Activated CD8-positive, alpha-beta T cell treated with anti-CD3 and anti-CD28 coated beads for 36 hours (primary cell): Measurements from ENCODE around the gene ACSL5. TPM values are rescaled to one million over a fixed set of nuclear protein-coding genes. Genes with fewer than 3 reads are reported as not detected.

ENCODE experiments used
- ATAC-seq: fragments of 200-7000 bp; cut with Tn5 transposase; one replicate; pipeline ENCODE4 v1.10.0; 2021; ENCODE audit warnings: mild to moderate bottlenecking, moderate library complexity
- CTCF ChIA-PET: fragments of 350-600 bp; sonication (Branson Sonifier 250); formaldehyde crosslinking; loops from one replicate; lab custom pipeline; 2021; ENCODE audit warnings: antibody characterized with exemption; lab: Charles Lee
- POLR2A ChIA-PET: fragments of 350-600 bp; sonication (Branson Sonifier 250); formaldehyde crosslinking; loops from one replicate; lab custom pipeline; 2021; ENCODE audit warnings: antibody characterized with exemption; lab: Charles Lee
- DNase-seq: peaks from one replicate; pipeline ENCODE4 v3.0.0-alpha.2; 2020
- H3K27ac Mint-ChIP-seq: one replicate; pipeline ENCODE4 v1.8.0; 2021; ENCODE audit warnings: mild to moderate bottlenecking, mixed read lengths
- H3K27me3 Mint-ChIP-seq: one replicate; pipeline ENCODE4 v1.8.0; 2021; ENCODE audit warnings: mixed read lengths
- H3K36me3 Mint-ChIP-seq: one replicate; pipeline ENCODE4 v1.8.0; 2021; ENCODE audit warnings: low read depth, mixed read lengths
- H3K4me1 Mint-ChIP-seq: one replicate; pipeline ENCODE4 v1.8.0; 2021; ENCODE audit warnings: low read depth, mixed read lengths
- H3K4me3 Mint-ChIP-seq: one replicate; pipeline ENCODE4 v1.8.0; 2021; ENCODE audit warnings: mild to moderate bottlenecking, moderate library complexity, mixed read lengths
- H3K9me3 Mint-ChIP-seq: one replicate; pipeline ENCODE4 v1.8.0; 2021; ENCODE audit warnings: mixed read lengths
- CTCF ChIP-seq: fragments of 200-600 bp; IDR thresholded peaks from one replicate; pipeline ENCODE4 v1.8.0; 2022; ENCODE audit warnings: antibody characterized with exemption, mild to moderate bottlenecking
- intact Hi-C: fragments of 100-400 bp; cut with micrococcal nuclease; formaldehyde crosslinking; loops from one replicate; pipeline ENCODE4 v1.10.0; 2022
- total RNA-seq, 2 experiments: library from RNA; stranded (reverse); gene quantifications; one replicate each; pipeline ENCODE4 v1.2.3, GENCODE V29; 2021

The ACSL5 gene
- total RNA-seq, 2 experiments from 2014 or later: 33.7 to 34.1 TPM

- no peaks in the 10 kb centered on the region for H3K36me3 Mint-ChIP-seq
- H3K4me3 Mint-ChIP-seq: no peak overlapping the region
- ChIA-PET POLR2A (interaction anchor here (0.8 kb wide), 1 partner anchor 9 kb away, joined by 3 read pairs; no protein-coding TSS in a partner anchor), CTCF (interaction anchor here (1.4 kb wide), 1 partner anchor 7 kb away, joined by 3 read pairs; no protein-coding TSS in a partner anchor)
- no peak for ATAC-seq
- H3K27ac Mint-ChIP-seq: no peak overlapping the region
- no peaks in the 10 kb centered on the region for H3K9me3 Mint-ChIP-seq
- no peak for DNase-seq
- H3K27me3 Mint-ChIP-seq: no peaks in the 10 kb centered on the region
- TF ChIP-seq CTCF: no peak
- intact Hi-C loops: no loop called here
- no peaks in the 10 kb centered on the region for H3K4me1 Mint-ChIP-seq
Measured at GRCh38 chr10:112356686-112357085, 17.2 kb upstream of the ACSL5 start.

GRCh38 chr10:112359606-112360307, 14.2 kb upstream of the ACSL5 start:
- CTCF ChIA-PET: interaction anchor here (1.8 kb wide), 1 partner anchor 15 kb away, joined by 5 read pairs; the partner anchor contains the start of gene ACSL5
- TF ChIP-seq CTCF: no peak

GRCh38 chr10:112360308-112361270, 13.3 kb upstream of the ACSL5 start:
- ChIA-PET CTCF (interaction anchor here (1.8 kb wide), 1 partner anchor 14 kb away, joined by 5 read pairs; the partner anchor contains the start of gene ACSL5), POLR2A (no interaction called here)
- H3K27me3 Mint-ChIP-seq: no peaks in the 10 kb centered on the region
- intact Hi-C loops: no loop called here
- H3K4me1 Mint-ChIP-seq: no peaks in the 10 kb centered on the region
- no peaks in the 10 kb centered on the region for H3K36me3 Mint-ChIP-seq
- ATAC-seq (no peak), DNase-seq (no peak)
- H3K27ac Mint-ChIP-seq: no peak overlapping the region
- H3K4me3 Mint-ChIP-seq: no peak overlapping the region
- no peak for TF ChIP-seq CTCF
- H3K9me3 Mint-ChIP-seq: no peaks in the 10 kb centered on the region

More at GRCh38 chr10:112359606-112360307, 14.2 kb upstream of the ACSL5 start:
- ATAC-seq (no peak), DNase-seq (no peak)
- Mint-ChIP-seq H3K27me3 (no peaks in the 10 kb centered on the region), H3K4me1 (no peaks in the 10 kb centered on the region), H3K27ac (no peak overlapping the region), H3K36me3 (no peaks in the 10 kb centered on the region), H3K4me3 (no peak overlapping the region), H3K9me3 (no peaks in the 10 kb centered on the region)
- POLR2A ChIA-PET: no interaction called here
- intact Hi-C loops: no loop called here

- CTCF ChIA-PET: interaction anchor here (0.7 kb wide), 1 partner anchor 14 kb away, joined by 3 read pairs; no protein-coding TSS in a partner anchor
- no peak for TF ChIP-seq CTCF
- H3K27me3 Mint-ChIP-seq: no peaks in the 10 kb centered on the region
- no peaks in the 10 kb centered on the region for H3K36me3 Mint-ChIP-seq
- no peaks in the 10 kb centered on the region for H3K9me3 Mint-ChIP-seq
- no peak for ATAC-seq
- no peaks in the 10 kb centered on the region for H3K4me1 Mint-ChIP-seq
- no peak for DNase-seq
- H3K4me3 Mint-ChIP-seq: no peak overlapping the region
- intact Hi-C loops: no loop called here
- H3K27ac Mint-ChIP-seq: no peak overlapping the region
- POLR2A ChIA-PET: no interaction called here
Measured at GRCh38 chr10:112361951-112362751, 11.8 kb upstream of the ACSL5 start.
